Jurkat, Clone E6-1 (cell line): ENCODE data around the gene USP31.

Experiments
- DNase-seq: peaks from one replicate; pipeline ENCODE4 v3.0.0-alpha.2; 2011; ENCODE audit warnings: low read depth, low spot score
- H3K4me3 ChIP-seq: 2 replicates; pipeline ENCODE4 v1.5.1; 2011; ENCODE audit warnings: mild to moderate bottlenecking, low read length, control low read depth, moderate library complexity

USP31 gene

GRCh38 chr16:23137818-23138217 is 11.4 kb downstream of the USP31 start:
- DNase-seq: no peak
- H3K4me3 ChIP-seq: no peak overlapping the region

- no peak overlapping the region for H3K4me3 ChIP-seq
These were observed 12.0 kb downstream of the USP31 start for GRCh38 chr16:23137256-23137655.

GRCh38 chr16:23134274-23134673 is 15.0 kb downstream of the USP31 start:
- H3K4me3 ChIP-seq: no peak overlapping the region
- peak; percentile 47 for DNase-seq

More at GRCh38 chr16:23137256-23137655, 12.0 kb downstream of the USP31 start:
- no peak for DNase-seq

- no peak for DNase-seq
- H3K4me3 ChIP-seq: no peak overlapping the region
These were observed 16.3 kb downstream of the USP31 start for GRCh38 chr16:23132775-23133463.

GRCh38 chr16:23131931-23132621 is 17.2 kb downstream of the USP31 start:
- H3K4me3 ChIP-seq: no peak overlapping the region
- no peak for DNase-seq

- DNase-seq: no peak
- H3K4me3 ChIP-seq: no peak overlapping the region
These were observed 17.8 kb downstream of the USP31 start for GRCh38 chr16:23131436-23131835.

- no peak overlapping the region for H3K4me3 ChIP-seq
- DNase-seq: no peak
These were observed 18.2 kb downstream of the USP31 start for GRCh38 chr16:23131036-23131435.

GRCh38 chr16:23129686-23130085 is 19.6 kb downstream of the USP31 start:
- H3K4me3 ChIP-seq: no peak overlapping the region
- DNase-seq: no peak

- no peak for DNase-seq
- H3K4me3 ChIP-seq: no peak overlapping the region
These were observed 21.2 kb downstream of the USP31 start for GRCh38 chr16:23128056-23128455.

GRCh38 chr16:23125277-23125676 is 24.0 kb downstream of the USP31 start:
- no peak overlapping the region for H3K4me3 ChIP-seq
- DNase-seq: no peak

- no peak for DNase-seq
These were observed 24.9 kb downstream of the USP31 start for GRCh38 chr16:23124315-23124714.

GRCh38 chr16:23122144-23122543 is 27.1 kb downstream of the USP31 start:
- no peak for DNase-seq
- no peak overlapping the region for H3K4me3 ChIP-seq

More at GRCh38 chr16:23124315-23124714, 24.9 kb downstream of the USP31 start:
- H3K4me3 ChIP-seq: no peak overlapping the region

- no peak overlapping the region for H3K4me3 ChIP-seq
- DNase-seq: no peak
These were observed 28.2 kb downstream of the USP31 start for GRCh38 chr16:23121024-23121423.

GRCh38 chr16:23120562-23120961 is 28.7 kb downstream of the USP31 start:
- H3K4me3 ChIP-seq: no peak overlapping the region
- no peak for DNase-seq

- H3K4me3 ChIP-seq: no peak overlapping the region
- no peak for DNase-seq
These were observed 29.7 kb downstream of the USP31 start for GRCh38 chr16:23119570-23119969.

GRCh38 chr16:23114131-23114904 is 34.9 kb downstream of the USP31 start:
- no peak overlapping the region for H3K4me3 ChIP-seq
- DNase-seq: no peak

GRCh38 chr16:23113185-23113584 is 36.1 kb downstream of the USP31 start:
- no peak overlapping the region for H3K4me3 ChIP-seq
- no peak for DNase-seq

GRCh38 chr16:23110257-23110899 is 38.9 kb downstream of the USP31 start:
- H3K4me3 ChIP-seq: no peak overlapping the region
- DNase-seq: no peak

- DNase-seq: no peak
- H3K4me3 ChIP-seq: no peak overlapping the region
These were observed 41.3 kb downstream of the USP31 start for GRCh38 chr16:23107936-23108335.

- H3K4me3 ChIP-seq: no peak overlapping the region
- DNase-seq: no peak
These were observed 42.1 kb downstream of the USP31 start for GRCh38 chr16:23107117-23107516.
